ENCODE measurements around the gene ATRNL1. TPM values are rescaled to one million over a fixed set of nuclear protein-coding genes. Genes with fewer than 3 reads are reported as not detected.
A peak's percentile ranks its signal among the peaks of the same experiment; 100 is the strongest.
"Not testable (repeated sequence)": the region's sequence is repeated elsewhere in the genome, so short reads cannot be mapped to it uniquely, and the experiment has no call there.

Gene ATRNL1
- total RNA-seq, 1 donor from 2014 or later, result 222 TPM

DNA sequence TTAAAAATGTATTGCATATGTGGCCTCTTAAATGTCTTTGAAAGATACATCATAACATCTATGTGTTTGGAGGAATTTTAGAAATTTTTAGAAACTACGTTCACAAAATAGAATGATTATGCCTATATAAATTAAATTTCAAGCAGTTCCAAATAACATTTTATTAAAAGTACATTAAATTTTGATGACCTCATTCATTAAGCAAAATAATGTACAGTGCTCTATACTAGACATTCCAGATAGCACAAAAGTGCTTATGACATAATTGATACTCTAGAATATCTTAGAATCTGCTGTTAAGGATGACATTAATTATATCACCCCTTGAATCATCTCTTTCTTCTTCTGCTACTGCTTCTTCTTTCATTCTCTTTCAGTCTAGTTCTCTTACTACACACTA, 650.9 kb downstream of the ATRNL1 start:
- no peak for DNase-seq (ENCODE audit: low spot score)

GRCh38 chr10:115745943-115746342, 652.8 kb downstream of the ATRNL1 start:
- no peak for DNase-seq (ENCODE audit: low spot score)

- no peak for DNase-seq (ENCODE audit: low spot score)
Observed at GRCh38 chr10:115747811-115748210, 654.6 kb downstream of the ATRNL1 start.

DNA sequence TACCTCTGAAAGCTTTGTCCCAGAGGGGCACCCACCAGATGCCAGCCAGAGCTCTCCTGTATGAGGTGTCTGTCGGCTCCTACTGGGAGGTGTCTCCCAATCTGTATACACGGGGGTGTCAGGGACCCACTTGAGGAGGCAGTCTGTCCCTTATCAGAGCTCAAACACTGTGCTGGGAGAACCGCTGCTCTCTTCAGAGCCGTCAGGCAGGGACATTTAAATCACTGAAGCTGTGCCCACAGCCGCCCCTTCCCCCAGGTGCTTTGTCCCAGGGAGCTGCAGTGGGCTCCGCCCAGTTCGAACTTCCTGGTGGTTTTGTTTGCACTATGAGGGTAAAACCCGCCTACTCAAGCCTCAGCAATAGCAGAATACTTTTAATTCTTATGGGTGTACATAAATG, 665.3 kb downstream of the ATRNL1 start:
- DNase-seq (ENCODE audit: low spot score), result not testable (repeated sequence)

- no peak for DNase-seq (ENCODE audit: low spot score)
Observed at GRCh38 chr10:115760131-115760530, 667.0 kb downstream of the ATRNL1 start.

GRCh38 chr10:115761166-115761565, 668.0 kb downstream of the ATRNL1 start:
- no peak for DNase-seq (ENCODE audit: low spot score)

DNA sequence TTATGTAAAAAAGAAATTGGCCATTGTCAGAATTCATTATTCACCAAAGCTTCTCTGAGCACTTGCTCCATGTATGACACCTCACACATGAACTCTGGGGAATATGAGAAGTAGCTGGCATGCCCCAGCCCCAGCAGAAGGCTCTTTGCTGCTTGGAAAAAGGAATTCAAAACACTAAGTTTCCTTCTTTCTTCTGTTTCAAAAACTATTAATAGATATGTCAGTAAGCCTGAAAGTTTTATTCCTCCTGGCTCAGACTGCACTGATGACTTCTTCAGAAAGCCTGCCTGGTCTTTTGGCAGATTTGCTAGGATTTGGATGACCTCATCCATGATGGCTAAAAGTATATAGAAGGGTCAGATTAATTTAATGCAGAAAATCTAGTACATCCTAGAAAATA, 668.9 kb downstream of the ATRNL1 start:
- peak; percentile 80 for DNase-seq (ENCODE audit: low spot score)

DNA sequence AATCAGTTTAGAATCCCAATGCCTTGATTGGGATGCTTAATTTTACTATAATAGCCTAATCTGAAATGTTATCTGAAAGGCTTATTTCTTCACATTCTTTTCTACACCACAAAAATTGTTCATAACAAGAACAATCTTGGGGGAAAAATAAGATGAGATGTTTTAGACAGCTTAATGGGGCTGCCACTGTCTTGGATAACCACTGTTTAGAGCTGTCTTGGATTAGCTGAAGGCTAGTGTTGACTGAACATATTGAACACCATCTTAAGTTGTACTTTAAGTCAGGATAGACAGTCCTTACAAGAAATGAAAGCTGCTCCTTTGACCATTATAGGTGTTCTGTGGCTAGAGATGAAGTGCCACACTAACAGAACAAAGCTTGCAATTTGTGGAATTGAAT, 678.6 kb downstream of the ATRNL1 start:
- no peak for DNase-seq (ENCODE audit: low spot score)

GRCh38 chr10:115772606-115773005, 679.4 kb downstream of the ATRNL1 start:
- DNase-seq (ENCODE audit: low spot score), result peak; percentile 69

GRCh38 chr10:115773832-115774231, 680.7 kb downstream of the ATRNL1 start:
- no peak for DNase-seq (ENCODE audit: low spot score)

DNA sequence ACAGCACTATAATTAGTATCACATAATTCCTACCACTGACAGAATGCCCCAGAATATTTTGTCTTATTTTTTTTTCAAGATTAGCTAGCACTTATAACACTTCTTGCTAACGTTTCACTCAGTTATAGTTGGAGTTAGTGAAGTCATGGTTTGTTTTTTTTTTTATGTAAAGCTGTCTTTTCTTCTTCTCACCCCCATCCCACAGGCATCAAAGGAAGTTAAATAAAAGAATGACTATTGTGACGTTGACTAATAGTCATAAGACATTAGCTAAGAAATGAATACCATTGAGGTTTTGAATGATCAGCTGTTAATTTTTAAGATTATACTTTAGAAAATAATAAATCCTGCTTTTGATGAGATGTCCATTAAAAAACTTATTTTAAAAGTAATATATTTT, 681.6 kb downstream of the ATRNL1 start:
- DNase-seq (ENCODE audit: low spot score), result no peak

GRCh38 chr10:115777646-115778045, 684.5 kb downstream of the ATRNL1 start:
- no peak for DNase-seq (ENCODE audit: low spot score)

GRCh38 chr10:115790220-115790619, 697.1 kb downstream of the ATRNL1 start:
- DNase-seq (ENCODE audit: low spot score), result no peak

GRCh38 chr10:115795964-115796363, 702.8 kb downstream of the ATRNL1 start:
- DNase-seq (ENCODE audit: low spot score), result no peak

DNA sequence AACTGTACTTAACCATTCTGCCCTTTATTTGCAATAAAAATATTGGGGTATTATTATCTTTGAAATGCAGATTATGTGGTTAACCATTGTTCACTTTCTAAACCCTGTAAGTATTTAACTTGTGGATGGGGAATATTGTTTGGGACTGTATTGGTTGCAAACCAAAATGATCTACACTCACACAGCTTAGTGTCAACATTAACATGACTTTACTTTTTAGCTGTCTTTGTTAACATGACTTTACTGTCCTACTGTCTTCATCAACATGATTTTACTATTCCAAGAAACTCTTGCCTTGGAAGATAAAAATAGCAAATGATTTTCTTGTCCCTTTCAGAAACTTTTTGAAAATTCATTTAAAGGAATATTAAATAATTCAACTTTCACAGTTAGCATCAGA, 708.3 kb downstream of the ATRNL1 start:
- DNase-seq (ENCODE audit: low spot score), result no peak

- no peak for DNase-seq (ENCODE audit: low spot score)
Observed at GRCh38 chr10:115801992-115802391, 708.8 kb downstream of the ATRNL1 start.

DNA sequence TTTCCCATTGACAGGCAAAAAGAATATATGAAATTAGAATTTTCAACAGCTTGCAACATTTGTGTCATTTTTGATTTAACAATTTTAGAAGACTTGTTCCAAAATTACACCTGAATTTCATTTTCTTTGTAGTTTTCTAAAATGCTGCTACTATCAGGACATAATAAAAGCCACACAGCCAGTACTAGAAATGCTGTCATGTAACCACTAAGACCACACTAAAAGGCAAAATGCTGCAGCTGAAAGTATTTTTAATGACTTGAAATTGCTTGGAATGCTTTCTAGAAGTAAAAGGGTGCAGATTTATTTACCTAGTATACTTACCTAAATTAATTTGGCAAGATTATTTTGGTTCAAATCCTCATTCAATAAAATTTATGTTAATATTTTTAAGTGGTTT, 709.7 kb downstream of the ATRNL1 start:
- no peak for DNase-seq (ENCODE audit: low spot score)

GRCh38 chr10:115814542-115814941, 721.4 kb downstream of the ATRNL1 start:
- DNase-seq (ENCODE audit: low spot score), result no peak

DNA sequence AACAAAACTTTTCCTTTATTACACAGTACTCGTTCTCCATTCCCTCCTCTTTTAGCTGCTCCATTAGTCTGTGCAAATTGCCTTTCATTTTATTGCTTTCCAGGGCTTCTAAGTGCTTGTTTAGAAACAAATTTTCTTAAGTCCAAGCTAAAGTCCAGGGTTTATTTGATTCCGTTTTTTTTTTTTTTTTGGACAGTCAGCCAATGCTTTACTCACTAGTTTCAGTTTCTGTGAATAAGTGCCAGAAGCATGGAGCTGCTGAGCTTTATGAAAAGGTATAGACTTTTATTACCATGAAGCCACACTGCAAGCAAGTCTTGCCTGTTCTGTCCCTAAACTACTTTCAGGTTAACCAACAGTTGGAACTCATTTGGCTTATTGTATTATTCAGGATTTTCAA, 724.8 kb downstream of the ATRNL1 start:
- peak; percentile 45 for DNase-seq (ENCODE audit: low spot score)

DNA sequence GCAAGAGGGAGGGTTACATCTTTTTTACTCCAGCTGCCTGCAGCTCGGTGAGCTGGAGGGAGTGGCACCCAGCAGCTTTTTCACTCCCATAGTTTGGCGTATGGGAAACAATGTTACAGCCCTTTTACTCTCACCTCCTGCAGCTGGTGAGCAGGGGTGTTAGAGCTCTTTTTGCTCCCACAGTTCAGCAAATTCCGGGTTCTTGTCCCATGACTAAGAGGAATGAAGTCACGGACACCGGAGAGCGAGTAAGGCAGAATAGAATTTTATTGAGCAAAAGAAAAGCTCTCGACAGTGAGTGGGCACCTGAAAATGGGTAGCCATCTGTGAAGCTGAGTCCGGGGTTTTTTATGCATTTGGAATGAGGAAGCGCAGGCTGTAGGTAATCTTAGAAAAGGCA, 733.2 kb downstream of the ATRNL1 start:
- no peak for DNase-seq (ENCODE audit: low spot score)

- DNase-seq (ENCODE audit: low spot score), result no peak
Observed at GRCh38 chr10:115827231-115828009, 734.3 kb downstream of the ATRNL1 start.

GRCh38 chr10:115828182-115828581, 735.0 kb downstream of the ATRNL1 start:
- DNase-seq (ENCODE audit: low spot score), result not testable (repeated sequence)

GRCh38 chr10:115829521-115830205, 736.5 kb downstream of the ATRNL1 start:
- DNase-seq (ENCODE audit: low spot score), result peak; percentile 90

Data from umbilical cord (tissue), 2 donors.